Tibial artery (tissue), 4 donors: ENCODE results near the gene CNBP.
"Not testable (repeated sequence)": the region's sequence is repeated elsewhere in the genome, so short reads cannot be mapped to it uniquely, and the experiment has no call there.

Source experiments
- DNase-seq, 2 donors: peaks; one replicate each; pipeline ENCODE4 v3.0.0-alpha.2; 2019
- H3K27ac ChIP-seq, 2 donors: fragments of 200-600 bp; sonication (generic) in 1 of 2; 1 replicate in 1 of 2; 2 replicates in 1 of 2; pipeline ENCODE4 v1.5.1; 2018 to 2019; ENCODE audit warnings: mild to moderate bottlenecking in 1 of 2
- H3K27me3 ChIP-seq, 2 donors: fragments of 200-600 bp; sonication (generic) in 1 of 2; one replicate each; pipeline versions ENCODE4 v1.5.1 to v1.6.0; 2016 to 2019
- H3K36me3 ChIP-seq, 3 donors: fragments of 200-600 bp; sonication (generic) in 2 of 3; one replicate each; pipeline ENCODE4 v1.5.1; 2016 to 2019; ENCODE audit warnings: mild to moderate bottlenecking in 2 of 3
- H3K4me1 ChIP-seq, 4 donors: fragments of 200-600 bp; sonication (generic) in 2 of 4; 1 replicate in 3 of 4; 2 replicates in 1 of 4; pipeline ENCODE4 v1.5.1; 2016 to 2019
- H3K4me3 ChIP-seq, 2 donors: fragments of 200-600 bp; sonication (generic) in 1 of 2; 1 replicate in 1 of 2; 2 replicates in 1 of 2; pipeline ENCODE4 v1.5.1; 2018 to 2019; ENCODE audit warnings: mild to moderate bottlenecking in 2 of 2
- H3K9me3 ChIP-seq, 3 donors: fragments of 200-600 bp; sonication (generic) in 1 of 3; one replicate each; pipeline ENCODE4 v1.5.1; 2016 to 2019
- intact Hi-C: fragments of 100-400 bp; cut with DNase I; formaldehyde crosslinking; loops from one replicate; pipeline ENCODE4 v1.15.0; 2023; ENCODE audit warnings: low total_unique reads
- TF ChIP-seq, protein P1 (sequence below), 2 experiments: fragments of 200-600 bp in 1 of 2; fragments of 450-650 bp in 1 of 2; IDR thresholded peaks; one replicate each; pipeline ENCODE4 v1.5.1; 2017 to 2019; ENCODE audit warnings: antibody characterized with exemption in 2 of 2, mild to moderate bottlenecking in 1 of 2, moderate library complexity in 1 of 2

CNBP gene

DNA sequence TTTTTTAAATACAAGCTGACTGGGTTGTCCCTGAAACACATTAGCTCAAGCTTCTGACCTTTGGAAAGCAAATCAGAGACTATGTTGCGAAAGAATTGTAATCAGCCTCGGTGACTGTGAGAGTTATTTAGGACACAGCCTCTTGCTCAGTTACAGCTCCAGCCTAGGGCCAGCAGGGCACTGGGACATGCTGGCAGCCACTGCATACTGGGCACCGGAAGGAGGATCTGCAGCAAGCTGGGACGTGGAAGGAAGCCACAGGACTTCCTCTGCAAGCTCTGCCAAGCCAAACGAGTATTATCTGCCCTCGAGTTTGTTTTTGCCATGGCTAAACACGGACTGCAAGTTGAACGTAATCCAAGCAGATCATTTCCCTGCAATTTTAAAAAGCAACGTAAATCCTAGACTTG, 41.3 kb upstream of the CNBP start:
- H3K4me1 ChIP-seq = peaks cover 0 to 29% (median 15%) of the 10 kb centered on the region in 4 donors
- no peaks in the 10 kb centered on the region for H3K36me3 ChIP-seq
- TF ChIP-seq, protein P1, sequence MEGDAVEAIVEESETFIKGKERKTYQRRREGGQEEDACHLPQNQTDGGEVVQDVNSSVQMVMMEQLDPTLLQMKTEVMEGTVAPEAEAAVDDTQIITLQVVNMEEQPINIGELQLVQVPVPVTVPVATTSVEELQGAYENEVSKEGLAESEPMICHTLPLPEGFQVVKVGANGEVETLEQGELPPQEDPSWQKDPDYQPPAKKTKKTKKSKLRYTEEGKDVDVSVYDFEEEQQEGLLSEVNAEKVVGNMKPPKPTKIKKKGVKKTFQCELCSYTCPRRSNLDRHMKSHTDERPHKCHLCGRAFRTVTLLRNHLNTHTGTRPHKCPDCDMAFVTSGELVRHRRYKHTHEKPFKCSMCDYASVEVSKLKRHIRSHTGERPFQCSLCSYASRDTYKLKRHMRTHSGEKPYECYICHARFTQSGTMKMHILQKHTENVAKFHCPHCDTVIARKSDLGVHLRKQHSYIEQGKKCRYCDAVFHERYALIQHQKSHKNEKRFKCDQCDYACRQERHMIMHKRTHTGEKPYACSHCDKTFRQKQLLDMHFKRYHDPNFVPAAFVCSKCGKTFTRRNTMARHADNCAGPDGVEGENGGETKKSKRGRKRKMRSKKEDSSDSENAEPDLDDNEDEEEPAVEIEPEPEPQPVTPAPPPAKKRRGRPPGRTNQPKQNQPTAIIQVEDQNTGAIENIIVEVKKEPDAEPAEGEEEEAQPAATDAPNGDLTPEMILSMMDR (IDR thresholded peaks at IDR 0.05) = peak; percentile 20 to 28
- peak overlapping the region; percentile 49 to 69 for H3K27ac ChIP-seq
- peak overlapping the region; percentile 14 to 23 for H3K4me3 ChIP-seq
- H3K9me3 ChIP-seq = no peaks in the 10 kb centered on the region
- intact Hi-C loops = no loop called here
- H3K27me3 ChIP-seq = no peaks in the 10 kb centered on the region
- peak; percentile 82 to 91 for DNase-seq

DNA sequence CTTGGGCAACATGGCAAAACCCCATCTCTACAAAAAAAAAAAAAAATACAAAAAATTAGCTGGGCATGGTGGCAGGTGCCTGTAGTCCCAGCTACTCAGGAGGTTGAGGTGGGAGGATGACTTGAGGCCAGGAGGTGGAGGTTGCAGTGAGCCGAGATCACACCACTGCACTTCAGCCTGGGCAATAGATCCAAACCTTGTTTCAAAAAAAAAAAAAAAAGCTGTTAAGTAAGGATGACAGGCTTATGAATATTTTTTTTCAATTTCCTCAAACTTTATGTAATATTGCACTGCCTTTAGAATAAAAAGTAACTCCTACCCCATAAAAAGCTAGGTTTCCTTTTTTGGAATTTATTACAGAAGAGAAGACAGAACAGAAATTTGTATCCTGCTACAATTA, 40.7 kb upstream of the CNBP start:
- H3K27me3 ChIP-seq, DNase-seq, H3K36me3 ChIP-seq, intact Hi-C loops, H3K4me3 ChIP-seq, H3K9me3 ChIP-seq: not testable (repeated sequence)
- Histone ChIP-seq H3K27ac (peak overlapping the region; percentile 29 to 69), H3K4me1 (peaks cover 0 to 29% (median 15%) of the 10 kb centered on the region in 4 donors)

DNA sequence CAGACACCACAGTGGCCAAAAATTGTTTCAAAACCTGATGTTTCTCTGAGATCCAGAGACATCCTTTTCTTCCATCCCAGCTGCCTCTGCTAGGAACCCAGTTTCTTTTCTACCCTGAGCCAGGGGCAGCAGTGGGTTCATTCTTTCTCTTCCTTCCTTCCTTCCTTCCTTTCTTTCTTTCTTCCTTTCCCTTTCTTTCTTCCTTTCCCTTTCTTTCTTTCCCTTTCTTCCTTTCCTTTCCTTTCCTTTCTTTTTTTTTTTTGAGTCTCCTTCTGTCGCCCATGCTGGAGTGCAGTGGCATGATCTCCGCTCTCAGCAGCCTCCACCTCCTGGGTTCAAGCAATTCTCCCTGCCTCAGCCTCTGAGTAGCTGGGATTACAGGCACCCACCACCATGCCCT, 35.0 kb upstream of the CNBP start:
- intact Hi-C loops = no loop called here
- Histone ChIP-seq H3K4me3 (no peak overlapping the region), H3K9me3 (no peaks in the 10 kb centered on the region), H3K27me3 (no peaks in the 10 kb centered on the region), H3K4me1 (no peaks in the 10 kb centered on the region), H3K36me3 (no peaks in the 10 kb centered on the region), H3K27ac (no peak overlapping the region)
- TF ChIP-seq, protein P1 (IDR thresholded peaks at IDR 0.05) = no peak
- DNase-seq = no peak

DNA sequence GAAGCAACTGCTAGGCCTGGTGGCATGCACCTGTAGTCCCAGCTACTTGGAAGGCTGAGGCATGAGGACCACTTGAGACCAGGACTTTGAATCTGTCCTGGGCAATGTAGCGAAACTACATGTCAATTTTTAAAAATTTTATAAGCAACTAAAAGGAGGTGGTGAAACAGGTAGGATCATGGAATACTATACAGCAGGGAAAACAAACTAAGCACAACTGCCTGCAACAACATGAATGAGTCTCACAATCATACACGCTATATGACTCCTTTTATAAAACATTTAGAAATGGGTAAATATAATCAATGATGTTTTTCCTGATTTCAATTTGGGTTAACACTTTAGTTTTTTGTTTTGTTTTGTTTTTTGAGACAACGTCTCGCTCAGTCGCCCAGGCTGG, 29.5 kb upstream of the CNBP start:
- H3K9me3 ChIP-seq = no peaks in the 10 kb centered on the region
- H3K4me1 ChIP-seq = peaks cover 0 to 12% (median 4%) of the 10 kb centered on the region in 4 donors
- no peak overlapping the region for H3K27ac ChIP-seq
- H3K4me3 ChIP-seq = no peak overlapping the region
- no peak for DNase-seq
- H3K27me3 ChIP-seq = no peaks in the 10 kb centered on the region
- intact Hi-C loops = no loop called here
- TF ChIP-seq, protein P1 (IDR thresholded peaks at IDR 0.05) = no peak
- H3K36me3 ChIP-seq = no peaks in the 10 kb centered on the region

DNA sequence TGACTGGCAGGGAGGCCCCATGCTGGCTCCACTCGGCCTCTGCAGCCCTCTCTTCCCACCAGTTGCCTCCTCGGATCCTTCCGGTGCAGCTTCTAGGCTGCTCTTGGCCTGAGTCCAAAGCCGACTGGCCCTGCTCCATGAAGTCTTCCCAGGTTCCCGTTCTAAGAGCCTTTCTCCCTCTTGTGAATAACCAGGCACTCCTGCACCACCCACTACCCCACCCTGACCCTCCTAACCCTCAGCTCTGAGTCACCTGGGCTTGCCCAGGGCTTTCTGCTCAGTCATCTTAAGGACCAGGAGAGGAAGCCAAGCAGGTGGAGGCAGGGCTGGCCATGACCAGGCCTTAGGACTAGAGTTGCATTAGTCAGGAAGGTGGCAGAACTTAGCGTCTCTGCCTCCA, 28.1 kb upstream of the CNBP start:
- H3K36me3 ChIP-seq = no peaks in the 10 kb centered on the region
- TF ChIP-seq, protein P1 (IDR thresholded peaks at IDR 0.05) = no peak
- DNase-seq = peak; percentile 52 to 76
- no peaks in the 10 kb centered on the region for H3K9me3 ChIP-seq
- intact Hi-C loops = no loop called here
- H3K27ac ChIP-seq = no peak overlapping the region
- H3K4me3 ChIP-seq = no peak overlapping the region
- peaks cover 0 to 12% (median 4%) of the 10 kb centered on the region in 4 donors for H3K4me1 ChIP-seq
- no peaks in the 10 kb centered on the region for H3K27me3 ChIP-seq

DNA sequence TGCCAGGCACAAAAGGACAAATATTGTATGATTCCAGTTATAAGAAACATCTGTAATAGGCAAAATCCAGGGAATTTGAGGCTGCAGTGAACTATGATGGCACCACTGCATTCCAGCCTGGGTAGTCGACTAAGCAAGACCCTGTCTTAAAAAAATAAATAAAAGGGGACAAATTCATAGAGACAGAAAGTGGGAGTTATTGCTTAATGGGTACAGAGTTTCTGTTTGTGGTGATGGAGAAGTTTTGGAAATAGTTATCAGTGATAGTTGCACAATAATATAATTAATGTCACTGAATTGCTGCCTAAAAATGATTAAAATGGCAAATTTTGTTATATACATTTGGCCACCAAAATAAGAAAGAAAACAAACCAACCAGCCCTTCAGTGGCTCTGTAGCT, 27.6 kb upstream of the CNBP start:
- no peak for DNase-seq
- Histone ChIP-seq H3K36me3 (no peaks in the 10 kb centered on the region), H3K27ac (no peak overlapping the region), H3K4me3 (no peak overlapping the region), H3K27me3 (no peaks in the 10 kb centered on the region), H3K9me3 (no peaks in the 10 kb centered on the region), H3K4me1 (peaks cover 0 to 12% (median 4%) of the 10 kb centered on the region in 4 donors)
- intact Hi-C loops = no loop called here
- TF ChIP-seq, protein P1 (IDR thresholded peaks at IDR 0.05) = no peak
